ENCODE results near the gene GSTM3.

GSTM3 gene

GRCh38 chr1:109722908-109723691 is 17.7 kb downstream of the GSTM3 start:
- no peak overlapping the region for H2AFZ ChIP-seq (ENCODE audit: low read depth, low read length, severe bottlenecking)
- TF ChIP-seq EZH2phosphoT487 (conservative IDR thresholded peaks at IDR 0.05; ENCODE audit: low read length), result no peak
- TF ChIP-seq CTCF (IDR thresholded peaks at IDR 0.05; ENCODE audit: insufficient read depth, low read length, poor library complexity, severe bottlenecking), result no peak
- H3K4me3 ChIP-seq (ENCODE audit: insufficient read depth, low read length, poor library complexity, severe bottlenecking), result no peak overlapping the region
- no peaks in the 10 kb centered on the region for H3F3A ChIP-seq (ENCODE audit: insufficient read depth)
- H3K79me2 ChIP-seq (ENCODE audit: insufficient read depth, low read length), result no peaks in the 10 kb centered on the region
- no peak overlapping the region for H3K27ac ChIP-seq (ENCODE audit: low read depth, low read length)
- H3K9me3 ChIP-seq (ENCODE audit: insufficient read depth, low read length), result no peaks in the 10 kb centered on the region
- no peaks in the 10 kb centered on the region for H3K27me3 ChIP-seq (ENCODE audit: low read length)
- H3K9ac ChIP-seq (ENCODE audit: low read length), result no peak overlapping the region
- no peaks in the 10 kb centered on the region for H3K9me2 ChIP-seq (replicated peaks; ENCODE audit: insufficient read depth, low read length)
- no peak overlapping the region for H3K4me2 ChIP-seq (ENCODE audit: low read depth, low read length, poor library complexity, severe bottlenecking)
- no peaks in the 10 kb centered on the region for H3K36me3 ChIP-seq (ENCODE audit: low read length)
- H4K20me1 ChIP-seq (ENCODE audit: low read depth, low read length), result no peaks in the 10 kb centered on the region

GRCh38 chr1:109721971-109722370 is 18.9 kb downstream of the GSTM3 start:
- H3K4me2 ChIP-seq (ENCODE audit: low read depth, low read length, poor library complexity, severe bottlenecking), result no peak overlapping the region
- no peak overlapping the region for H3K9ac ChIP-seq (ENCODE audit: low read length)
- no peaks in the 10 kb centered on the region for H3K79me2 ChIP-seq (ENCODE audit: insufficient read depth, low read length)
- no peaks in the 10 kb centered on the region for H3K36me3 ChIP-seq (ENCODE audit: low read length)
- H2AFZ ChIP-seq (ENCODE audit: low read depth, low read length, severe bottlenecking), result no peak overlapping the region
- TF ChIP-seq EZH2phosphoT487 (conservative IDR thresholded peaks at IDR 0.05; ENCODE audit: low read length) (no peak), CTCF (IDR thresholded peaks at IDR 0.05; ENCODE audit: insufficient read depth, low read length, poor library complexity, severe bottlenecking) (no peak)
- no peak overlapping the region for H3K4me3 ChIP-seq (ENCODE audit: insufficient read depth, low read length, poor library complexity, severe bottlenecking)
- no peaks in the 10 kb centered on the region for H3K9me2 ChIP-seq (replicated peaks; ENCODE audit: insufficient read depth, low read length)
- no peaks in the 10 kb centered on the region for H3K27me3 ChIP-seq (ENCODE audit: low read length)
- no peaks in the 10 kb centered on the region for H3F3A ChIP-seq (ENCODE audit: insufficient read depth)
- H3K9me3 ChIP-seq (ENCODE audit: insufficient read depth, low read length), result no peaks in the 10 kb centered on the region
- no peak overlapping the region for H3K27ac ChIP-seq (ENCODE audit: low read depth, low read length)
- H4K20me1 ChIP-seq (ENCODE audit: low read depth, low read length), result no peaks in the 10 kb centered on the region

GRCh38 chr1:109721042-109721441 is 19.8 kb downstream of the GSTM3 start:
- H3K9ac ChIP-seq (ENCODE audit: low read length), result no peak overlapping the region
- no peak overlapping the region for H3K27ac ChIP-seq (ENCODE audit: low read depth, low read length)
- no peaks in the 10 kb centered on the region for H3K9me2 ChIP-seq (replicated peaks; ENCODE audit: insufficient read depth, low read length)
- H3K36me3 ChIP-seq (ENCODE audit: low read length), result no peaks in the 10 kb centered on the region
- no peaks in the 10 kb centered on the region for H3K79me2 ChIP-seq (ENCODE audit: insufficient read depth, low read length)
- no peaks in the 10 kb centered on the region for H3K9me3 ChIP-seq (ENCODE audit: insufficient read depth, low read length)
- H3F3A ChIP-seq (ENCODE audit: insufficient read depth), result no peaks in the 10 kb centered on the region
- no peak overlapping the region for H3K4me3 ChIP-seq (ENCODE audit: insufficient read depth, low read length, poor library complexity, severe bottlenecking)
- no peak overlapping the region for H2AFZ ChIP-seq (ENCODE audit: low read depth, low read length, severe bottlenecking)
- no peaks in the 10 kb centered on the region for H4K20me1 ChIP-seq (ENCODE audit: low read depth, low read length)
- H3K27me3 ChIP-seq (ENCODE audit: low read length), result no peaks in the 10 kb centered on the region
- H3K4me2 ChIP-seq (ENCODE audit: low read depth, low read length, poor library complexity, severe bottlenecking), result no peak overlapping the region
- TF ChIP-seq CTCF (IDR thresholded peaks at IDR 0.05; ENCODE audit: insufficient read depth, low read length, poor library complexity, severe bottlenecking) (no peak), EZH2phosphoT487 (conservative IDR thresholded peaks at IDR 0.05; ENCODE audit: low read length) (no peak)

Measured in SU-DHL-6 (cell line).